D721Med (cell line): ENCODE results near the gene ANKRD13D.
"Not testable (repeated sequence)": the region's sequence is repeated elsewhere in the genome, so short reads cannot be mapped to it uniquely, and the experiment has no call there.

Source experiments
- DNase-seq: peaks from one replicate; pipeline ENCODE4 v3.0.0; 2011; ENCODE audit warnings: low spot score; ENCODE audit not compliant: insufficient read length
- FAIRE-seq: peaks from 2 replicates; lab custom pipeline; 2011; peaks lifted over from hg19 to GRCh38; lab: Jason Lieb, UNC
- TF ChIP-seq, protein P1 (sequence below): IDR thresholded peaks from 2 replicates; pipeline ENCODE4 v1.5.1; 2012; ENCODE audit warnings: mild to moderate bottlenecking, control low read depth; ENCODE audit not compliant: insufficient read depth; ENCODE audit errors: missing control alignments

The ANKRD13D gene

DNA sequence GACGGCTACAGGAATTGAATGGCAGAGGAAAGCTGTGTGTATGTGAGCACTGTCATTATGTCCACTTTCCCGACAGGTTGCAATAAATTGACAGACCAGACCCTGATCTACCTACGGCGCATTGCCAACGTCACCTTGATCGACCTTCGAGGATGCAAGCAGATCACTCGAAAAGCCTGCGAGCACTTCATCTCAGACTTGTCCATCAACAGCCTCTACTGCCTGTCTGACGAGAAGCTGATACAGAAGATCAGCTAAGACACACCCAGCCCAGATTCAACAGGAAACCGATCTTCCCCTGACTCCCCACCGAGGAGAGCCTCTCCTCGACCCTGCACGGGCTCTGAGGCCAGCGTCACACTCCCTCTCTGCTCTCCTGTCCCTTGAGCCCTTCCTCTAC, 34.3 kb upstream of the ANKRD13D start:
- TF ChIP-seq, protein P1, sequence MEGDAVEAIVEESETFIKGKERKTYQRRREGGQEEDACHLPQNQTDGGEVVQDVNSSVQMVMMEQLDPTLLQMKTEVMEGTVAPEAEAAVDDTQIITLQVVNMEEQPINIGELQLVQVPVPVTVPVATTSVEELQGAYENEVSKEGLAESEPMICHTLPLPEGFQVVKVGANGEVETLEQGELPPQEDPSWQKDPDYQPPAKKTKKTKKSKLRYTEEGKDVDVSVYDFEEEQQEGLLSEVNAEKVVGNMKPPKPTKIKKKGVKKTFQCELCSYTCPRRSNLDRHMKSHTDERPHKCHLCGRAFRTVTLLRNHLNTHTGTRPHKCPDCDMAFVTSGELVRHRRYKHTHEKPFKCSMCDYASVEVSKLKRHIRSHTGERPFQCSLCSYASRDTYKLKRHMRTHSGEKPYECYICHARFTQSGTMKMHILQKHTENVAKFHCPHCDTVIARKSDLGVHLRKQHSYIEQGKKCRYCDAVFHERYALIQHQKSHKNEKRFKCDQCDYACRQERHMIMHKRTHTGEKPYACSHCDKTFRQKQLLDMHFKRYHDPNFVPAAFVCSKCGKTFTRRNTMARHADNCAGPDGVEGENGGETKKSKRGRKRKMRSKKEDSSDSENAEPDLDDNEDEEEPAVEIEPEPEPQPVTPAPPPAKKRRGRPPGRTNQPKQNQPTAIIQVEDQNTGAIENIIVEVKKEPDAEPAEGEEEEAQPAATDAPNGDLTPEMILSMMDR = no peak
- FAIRE-seq (no peak), DNase-seq (no peak)

DNA sequence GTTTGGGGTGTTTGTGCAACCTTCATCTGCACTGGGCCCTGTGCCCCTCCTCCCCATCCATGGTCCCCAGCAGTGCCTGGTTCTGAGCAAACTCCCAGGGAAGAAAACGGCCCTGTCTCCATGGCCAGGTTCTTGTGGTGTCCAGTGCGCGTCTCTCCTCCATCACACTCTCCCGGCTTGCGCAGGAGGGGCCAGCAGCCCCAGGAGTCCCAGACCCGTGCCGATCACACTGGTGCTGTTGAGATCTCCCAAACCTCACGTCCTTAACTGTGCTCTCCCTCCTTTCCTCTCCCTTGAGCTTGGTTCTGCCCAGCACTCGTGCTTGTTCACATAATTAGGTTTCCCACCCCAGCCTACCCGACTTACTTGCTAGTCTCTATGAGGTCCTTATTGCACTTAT, 33.8 kb upstream of the ANKRD13D start:
- DNase-seq (no peak), FAIRE-seq (no peak)
- TF ChIP-seq, protein P1 = no peak

DNA sequence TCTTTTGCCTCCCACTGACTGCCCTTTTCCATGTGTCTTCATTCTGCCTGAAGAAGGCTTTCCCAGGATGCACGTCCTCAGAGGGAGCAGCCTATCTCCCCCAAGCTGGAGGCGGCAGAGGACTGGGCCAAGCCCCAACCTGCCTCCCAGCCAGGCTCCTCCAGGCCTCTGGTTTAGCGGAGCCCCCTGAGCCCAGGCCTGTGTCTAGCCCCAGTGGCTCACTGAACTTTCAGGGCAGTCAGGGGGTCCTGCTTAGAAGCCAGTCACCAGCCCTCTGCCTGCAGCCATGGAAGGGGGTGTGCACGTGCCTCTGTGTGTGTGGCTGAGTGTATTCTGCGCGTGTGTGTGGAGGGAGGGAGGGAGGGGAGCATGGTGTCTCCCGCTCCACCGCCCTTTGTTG, 33.2 kb upstream of the ANKRD13D start:
- DNase-seq (no peak), FAIRE-seq (no peak)
- TF ChIP-seq, protein P1 = no peak

DNA sequence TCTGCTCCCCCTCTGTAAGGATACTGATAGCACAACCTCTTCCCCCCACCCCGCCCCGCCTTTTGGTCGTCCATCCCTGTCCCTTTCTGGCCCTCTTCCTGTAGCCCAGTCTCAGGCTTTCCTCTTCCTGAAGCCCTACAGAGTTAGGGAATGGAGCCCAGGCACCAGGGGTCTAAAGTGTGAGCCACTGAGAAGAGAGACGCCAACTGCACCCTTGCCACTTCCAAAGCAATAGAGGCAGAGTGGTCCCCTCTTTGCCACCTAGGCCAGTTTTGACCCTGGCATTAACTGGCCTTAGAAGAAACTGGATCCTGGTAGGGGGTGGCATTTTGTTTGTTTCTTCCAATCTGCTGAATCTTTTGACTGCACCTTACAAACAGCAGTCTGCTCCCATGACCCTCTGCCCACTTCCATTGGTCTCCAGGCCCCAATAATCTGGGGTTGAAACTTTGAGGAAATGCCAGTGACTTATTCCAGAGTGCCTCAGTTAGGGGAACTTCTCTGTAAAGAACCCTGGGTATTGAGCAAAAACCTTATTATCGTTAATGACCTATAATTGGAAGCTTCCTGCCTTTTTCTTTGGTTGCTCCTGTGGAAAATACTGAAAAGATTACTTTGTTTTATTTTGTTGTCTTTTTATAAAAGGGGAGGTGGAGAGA, 32.5 kb upstream of the ANKRD13D start:
- DNase-seq (peak; percentile 5), FAIRE-seq (no peak)
- TF ChIP-seq, protein P1 = no peak

DNA sequence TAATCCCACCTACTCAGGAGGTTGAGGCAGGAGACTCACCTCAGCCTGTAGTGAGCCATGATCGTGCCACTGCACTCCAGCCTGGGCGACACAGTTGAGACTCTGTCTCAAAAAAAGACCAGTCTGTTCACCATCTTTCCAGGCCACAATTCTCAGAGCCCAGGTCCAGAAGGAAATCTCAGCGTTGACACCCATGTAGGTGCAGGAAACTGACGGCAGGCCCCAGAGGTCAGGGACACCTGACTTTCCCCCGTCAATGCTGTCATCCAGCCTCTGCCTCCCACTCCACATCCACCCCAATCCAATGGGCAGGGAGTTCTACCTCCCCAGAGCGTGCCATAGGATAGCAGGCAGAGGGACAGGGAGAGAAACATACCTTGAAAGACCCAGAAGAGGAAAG, 28.7 kb upstream of the ANKRD13D start:
- DNase-seq = no peak
- TF ChIP-seq, protein P1 = no peak
- FAIRE-seq = no peak

DNA sequence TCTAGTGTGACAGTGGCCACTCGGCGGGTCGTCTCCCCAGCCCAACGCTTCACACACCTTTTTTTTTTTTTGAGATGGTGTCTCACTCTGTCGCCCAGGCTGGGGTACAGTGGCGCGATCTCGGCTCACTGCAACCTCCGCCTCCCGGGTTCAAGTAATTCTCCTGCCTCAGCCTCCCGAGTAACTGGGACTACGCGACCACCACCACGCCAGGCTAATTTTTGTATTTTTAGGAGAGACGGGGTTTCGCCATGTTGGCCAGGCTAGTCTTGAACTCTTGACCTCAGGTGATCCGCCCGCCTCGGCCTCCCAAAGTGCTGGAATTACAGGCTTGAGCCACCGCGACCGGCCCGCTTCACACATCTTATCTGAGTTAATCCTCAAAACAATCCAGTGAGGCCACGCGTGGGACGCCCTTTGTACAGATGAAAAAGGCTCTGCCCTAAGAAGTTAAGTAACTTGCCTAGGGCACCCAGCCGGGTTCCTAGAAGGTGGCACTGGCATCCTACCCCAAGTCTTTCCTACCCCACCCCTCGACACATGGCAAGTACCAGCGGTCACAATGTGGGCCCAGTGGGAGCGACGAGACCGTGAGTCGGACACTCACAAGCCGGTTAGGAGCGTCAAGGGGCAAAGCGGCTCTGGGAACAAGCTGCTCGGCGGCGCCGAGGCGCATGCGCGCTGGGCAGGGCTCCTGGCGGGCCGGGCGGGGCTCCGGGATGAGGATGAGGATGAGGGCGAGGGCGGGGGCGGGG, 28.0 kb upstream of the ANKRD13D start:
- not testable (repeated sequence) for FAIRE-seq
- DNase-seq = peak; percentile 84

DNA sequence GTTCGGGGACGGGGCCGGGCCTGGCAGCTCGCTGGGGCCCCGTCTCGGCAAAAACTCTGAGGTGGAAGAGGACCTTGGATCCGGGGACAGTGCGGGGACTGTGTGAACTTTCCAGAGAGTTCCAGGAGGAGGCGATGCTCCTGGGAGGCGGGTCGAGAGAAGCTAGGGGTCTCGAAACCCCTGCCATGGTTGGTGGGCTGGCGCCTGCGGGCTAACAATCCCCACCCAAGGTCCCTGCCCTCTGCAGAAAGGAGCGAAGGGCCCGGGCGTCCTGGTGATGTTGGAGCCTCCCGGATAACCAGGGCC, 27.5 kb upstream of the ANKRD13D start:
- FAIRE-seq (no peak), DNase-seq (no peak)
- TF ChIP-seq, protein P1 = peak; percentile 0
